Lower lobe of right lung (tissue), 2 donors: ENCODE data around the gene TMEM72. TPM values are rescaled to one million over a fixed set of nuclear protein-coding genes. Genes with fewer than 3 reads are reported as not detected.
"Not testable (repeated sequence)": the region's sequence is repeated elsewhere in the genome, so short reads cannot be mapped to it uniquely, and the experiment has no call there.

ENCODE experiments used
- ATAC-seq, 2 donors: fragments of 200-7000 bp; cut with Tn5 transposase; one replicate each; pipeline ENCODE4 v1.9.1; 2020 to 2022; ENCODE audit warnings: mild to moderate bottlenecking in 2 of 2, moderate library complexity in 2 of 2
- DNase-seq: peaks from one replicate; pipeline ENCODE4 v3.0.0-alpha.2; 2020
- H3K27ac ChIP-seq: fragments of 200-600 bp; one replicate; pipeline ENCODE4 v1.8.0; 2022
- H3K27me3 ChIP-seq: fragments of 200-600 bp; one replicate; pipeline ENCODE4 v1.8.0; 2022; ENCODE audit warnings: low read depth
- H3K36me3 ChIP-seq: fragments of 200-600 bp; one replicate; pipeline ENCODE4 v1.8.0; 2022; ENCODE audit warnings: mild to moderate bottlenecking
- H3K4me1 ChIP-seq: fragments of 200-600 bp; one replicate; pipeline ENCODE4 v1.8.0; 2022
- H3K4me3 ChIP-seq: fragments of 200-600 bp; one replicate; pipeline ENCODE4 v1.8.0; 2022; ENCODE audit warnings: mild to moderate bottlenecking
- H3K9me3 ChIP-seq: fragments of 200-600 bp; one replicate; pipeline ENCODE4 v1.8.0; 2022
- intact Hi-C: fragments of 100-400 bp; cut with DNase I; formaldehyde crosslinking; loops from one replicate; pipeline ENCODE4 v1.11.0; 2022
- total RNA-seq: library from RNA; stranded (reverse); fragmentation: NEBNext Ultra II Directional; extraction: Animal tissue kit (Norgen Biotek cat#: 25700); gene quantifications from one replicate; pipeline ENCODE4 v1.2.1, GENCODE V29; 2021
- TF ChIP-seq, protein P1 (sequence below): fragments of 200-600 bp; IDR thresholded peaks from one replicate; pipeline ENCODE4 v1.8.0; 2022; ENCODE audit warnings: antibody characterized with exemption, mild to moderate bottlenecking
- donor health status: DM: no; HTN: yes; CAD: no; lungs with severe emphysema.

TMEM72 gene
- total RNA-seq, 1 donor from 2014 or later, result not detected

DNA sequence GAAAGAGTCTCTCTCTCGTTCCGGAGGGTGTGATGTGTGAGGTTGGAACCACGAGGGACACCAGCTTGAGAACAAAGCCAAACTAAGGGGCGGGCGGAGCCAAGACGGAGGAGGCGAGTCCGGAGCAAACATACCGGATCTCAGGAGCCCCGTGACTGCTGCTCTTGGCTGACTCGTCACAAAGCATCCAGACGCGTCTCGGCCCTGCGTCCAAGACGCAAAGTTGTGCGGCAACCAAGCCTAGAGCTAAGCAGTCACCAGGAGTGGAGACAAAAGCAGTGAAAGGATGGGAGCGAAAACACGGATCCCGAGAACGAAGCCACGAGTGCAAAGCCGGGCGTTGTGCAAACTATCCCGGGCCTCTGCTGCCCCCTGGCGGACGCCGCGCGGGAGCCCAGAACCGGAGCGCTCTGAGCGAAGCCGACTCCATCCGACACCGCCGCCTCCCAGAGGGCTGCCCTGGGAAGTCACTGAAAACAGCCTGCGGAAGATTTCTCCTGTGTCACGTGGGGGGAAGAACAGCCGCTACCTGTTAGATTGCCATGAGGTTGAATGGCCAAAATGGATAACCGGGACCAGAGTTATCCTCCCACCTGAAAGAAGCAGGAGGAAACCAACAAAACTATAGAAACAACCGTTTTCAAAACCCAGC is 46.4 kb upstream of the TMEM72 start:
- peak; percentile 97 for ATAC-seq
- Histone ChIP-seq H3K27ac (peak overlapping the region; percentile 4), H3K9me3 (no peaks in the 10 kb centered on the region), H3K4me3 (peak overlapping the region; percentile 67), H3K4me1 (peaks cover 14% of the 10 kb centered on the region), H3K36me3 (no peaks in the 10 kb centered on the region), H3K27me3 (no peaks in the 10 kb centered on the region)
- TF ChIP-seq, protein P1, sequence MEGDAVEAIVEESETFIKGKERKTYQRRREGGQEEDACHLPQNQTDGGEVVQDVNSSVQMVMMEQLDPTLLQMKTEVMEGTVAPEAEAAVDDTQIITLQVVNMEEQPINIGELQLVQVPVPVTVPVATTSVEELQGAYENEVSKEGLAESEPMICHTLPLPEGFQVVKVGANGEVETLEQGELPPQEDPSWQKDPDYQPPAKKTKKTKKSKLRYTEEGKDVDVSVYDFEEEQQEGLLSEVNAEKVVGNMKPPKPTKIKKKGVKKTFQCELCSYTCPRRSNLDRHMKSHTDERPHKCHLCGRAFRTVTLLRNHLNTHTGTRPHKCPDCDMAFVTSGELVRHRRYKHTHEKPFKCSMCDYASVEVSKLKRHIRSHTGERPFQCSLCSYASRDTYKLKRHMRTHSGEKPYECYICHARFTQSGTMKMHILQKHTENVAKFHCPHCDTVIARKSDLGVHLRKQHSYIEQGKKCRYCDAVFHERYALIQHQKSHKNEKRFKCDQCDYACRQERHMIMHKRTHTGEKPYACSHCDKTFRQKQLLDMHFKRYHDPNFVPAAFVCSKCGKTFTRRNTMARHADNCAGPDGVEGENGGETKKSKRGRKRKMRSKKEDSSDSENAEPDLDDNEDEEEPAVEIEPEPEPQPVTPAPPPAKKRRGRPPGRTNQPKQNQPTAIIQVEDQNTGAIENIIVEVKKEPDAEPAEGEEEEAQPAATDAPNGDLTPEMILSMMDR, result peak; percentile 96
- DNase-seq, result peak; percentile 91
- intact Hi-C loops, result no loop called here

DNA sequence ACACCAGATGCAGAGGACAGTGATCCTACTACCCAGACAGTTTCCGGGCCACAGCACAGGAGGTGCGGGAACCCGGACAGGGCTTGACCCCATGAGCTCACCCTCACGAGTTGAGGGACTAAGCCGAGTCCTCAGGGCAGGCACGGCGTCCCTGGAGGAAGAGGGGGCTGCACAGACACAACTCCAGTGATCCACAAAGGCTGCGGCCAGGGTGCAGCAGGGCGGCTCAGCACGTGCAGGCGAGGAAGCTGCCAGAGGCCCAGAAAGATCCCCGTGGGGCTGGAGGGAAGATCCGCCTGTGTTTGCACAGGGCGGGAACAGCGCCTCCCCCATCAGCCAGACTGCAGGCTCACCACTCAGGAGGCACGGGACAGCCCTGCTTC is 45.9 kb upstream of the TMEM72 start:
- TF ChIP-seq, protein P1, result no peak
- Histone ChIP-seq H3K4me1 (peaks cover 14% of the 10 kb centered on the region), H3K4me3 (peak overlapping the region; percentile 67), H3K27me3 (no peaks in the 10 kb centered on the region), H3K9me3 (no peaks in the 10 kb centered on the region), H3K36me3 (no peaks in the 10 kb centered on the region), H3K27ac (no peak overlapping the region)
- DNase-seq, result no peak
- intact Hi-C loops, result no loop called here
- ATAC-seq, result peak in 1 of 2 donors; percentile 2

DNA sequence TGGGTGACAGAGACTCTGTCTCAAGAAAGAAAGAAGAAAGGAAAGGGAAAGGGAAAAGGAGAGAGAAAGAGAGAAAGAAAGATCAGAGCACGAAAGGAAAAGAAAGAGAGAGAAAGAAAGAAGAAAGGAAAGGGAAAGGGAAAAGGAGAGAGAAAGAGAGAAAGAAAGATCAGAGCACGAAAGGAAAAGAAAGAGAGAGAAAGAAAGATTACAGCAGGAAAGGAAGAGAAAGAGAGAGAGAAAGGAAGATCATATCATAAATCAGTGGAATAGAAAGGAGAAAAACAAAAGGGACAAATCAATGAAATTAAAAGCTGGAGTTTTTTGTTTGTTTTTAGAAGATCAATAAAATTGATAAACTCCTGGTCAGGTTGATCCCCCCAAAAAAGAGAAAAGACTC is 44.8 kb upstream of the TMEM72 start:
- peaks cover 14% of the 10 kb centered on the region for H3K4me1 ChIP-seq
- H3K27ac ChIP-seq, intact Hi-C loops, H3K36me3 ChIP-seq, ATAC-seq, H3K9me3 ChIP-seq, H3K4me3 ChIP-seq, H3K27me3 ChIP-seq, DNase-seq: not testable (repeated sequence)

DNA sequence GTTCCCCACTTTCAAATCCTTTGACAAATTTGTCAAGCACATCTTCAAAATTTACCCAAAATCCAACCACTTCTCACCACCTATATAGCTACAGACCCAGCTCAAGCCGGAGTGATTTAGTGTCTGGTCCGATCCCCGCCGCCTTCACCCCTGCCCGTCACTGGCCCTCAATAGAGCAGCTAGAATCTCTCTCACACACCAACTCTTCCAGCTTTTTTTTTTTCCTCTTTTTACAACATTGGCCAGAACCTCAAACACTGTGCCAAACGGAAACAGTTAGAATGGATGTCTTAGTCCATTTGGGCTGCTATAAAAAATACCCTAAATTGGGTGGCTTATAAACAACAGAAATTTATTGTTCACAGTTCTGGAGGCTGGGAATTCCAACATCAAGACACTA is 41.1 kb upstream of the TMEM72 start:
- H3K36me3 ChIP-seq, result no peaks in the 10 kb centered on the region
- no peak overlapping the region for H3K27ac ChIP-seq
- H3K9me3 ChIP-seq, result no peaks in the 10 kb centered on the region
- TF ChIP-seq, protein P1, result no peak
- peaks cover 4% of the 10 kb centered on the region for H3K4me1 ChIP-seq
- intact Hi-C loops, result no loop called here
- no peaks in the 10 kb centered on the region for H3K27me3 ChIP-seq
- DNase-seq (no peak), ATAC-seq (no peak)
- no peak overlapping the region for H3K4me3 ChIP-seq

DNA sequence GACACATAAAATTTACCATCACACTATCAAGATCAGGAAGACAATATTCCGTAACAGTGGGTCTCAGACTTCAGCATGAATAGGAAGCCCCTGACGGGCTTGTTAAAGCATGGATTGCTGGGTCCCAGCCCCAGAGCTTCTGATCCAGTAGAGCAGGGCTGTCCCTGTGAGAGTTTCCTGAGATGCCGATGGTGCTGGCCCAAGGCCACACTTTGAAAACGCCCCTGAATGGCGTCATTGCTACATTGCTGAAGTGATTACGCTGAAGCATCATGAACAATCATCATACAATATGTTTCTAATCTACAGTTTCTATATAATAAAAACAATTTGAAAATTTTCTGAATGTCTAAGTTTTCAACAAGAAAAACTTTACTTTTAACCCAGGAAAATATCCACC is 38.0 kb upstream of the TMEM72 start:
- Histone ChIP-seq H3K27me3 (no peaks in the 10 kb centered on the region), H3K27ac (no peak overlapping the region), H3K36me3 (no peaks in the 10 kb centered on the region), H3K4me1 (no peaks in the 10 kb centered on the region), H3K4me3 (no peak overlapping the region), H3K9me3 (no peaks in the 10 kb centered on the region)
- ATAC-seq, result no peak
- DNase-seq, result no peak
- intact Hi-C loops, result no loop called here
- TF ChIP-seq, protein P1, result no peak

DNA sequence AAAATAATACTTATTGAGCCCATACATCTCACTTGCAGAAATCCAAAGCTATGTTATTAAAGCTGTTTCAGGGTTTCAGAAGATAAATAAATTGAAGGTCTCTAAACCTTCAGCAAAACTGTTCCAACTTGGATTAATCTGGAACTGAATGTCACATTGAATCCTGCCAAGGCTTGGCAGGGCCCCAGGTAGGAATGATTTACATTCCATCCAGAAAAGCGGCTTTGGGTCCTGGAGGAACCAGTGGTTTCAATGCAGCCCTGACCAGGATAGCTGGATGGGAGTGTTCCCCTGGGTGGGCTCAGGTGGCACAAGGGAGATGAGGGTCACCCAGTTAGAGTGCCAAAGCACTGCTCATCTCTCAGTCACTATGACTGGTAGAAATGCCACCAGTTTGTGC is 37.0 kb upstream of the TMEM72 start:
- H3K36me3 ChIP-seq, result no peaks in the 10 kb centered on the region
- no peaks in the 10 kb centered on the region for H3K9me3 ChIP-seq
- H3K27ac ChIP-seq, result no peak overlapping the region
- no peak for DNase-seq
- no peaks in the 10 kb centered on the region for H3K27me3 ChIP-seq
- H3K4me1 ChIP-seq, result peaks cover 10% of the 10 kb centered on the region
- no peak overlapping the region for H3K4me3 ChIP-seq
- TF ChIP-seq, protein P1, result no peak
- intact Hi-C loops, result no loop called here
- ATAC-seq, result no peak
